Natural killer cell (primary cell): ENCODE results near the gene EP400. TPM values are rescaled to one million over a fixed set of nuclear protein-coding genes. Genes with fewer than 3 reads are reported as not detected.

Experiments
- ATAC-seq, 3 donors: fragments of 150-1000 bp in 2 of 3; fragments of 200-7000 bp in 1 of 3; cut with Tn5 transposase; 1 replicate in 1 of 3; 2 replicates in 2 of 3; pipeline ENCODE4 v1.10.0; 2021; ENCODE audit warnings: mild to moderate bottlenecking in 2 of 3, moderate library complexity in 2 of 3
- DNase-seq, 2 donors: peaks; one replicate each; pipeline versions ENCODE4 v3.0.0 to v3.0.0-alpha.2; 2013 to 2021; ENCODE audit warnings: mixed read lengths in 1 of 2
- H3K27ac ChIP-seq: one replicate; pipeline ENCODE4 v1.5.1; 2013; ENCODE audit warnings: mild to moderate bottlenecking, low read length
- H3K27me3 ChIP-seq: one replicate; pipeline ENCODE4 v1.6.1; 2013; ENCODE audit warnings: low read length; ENCODE audit not compliant: control insufficient read depth, insufficient read depth
- H3K36me3 ChIP-seq: one replicate; pipeline ENCODE4 v1.6.1; 2013; ENCODE audit warnings: low read length; ENCODE audit not compliant: control insufficient read depth, insufficient read depth
- H3K4me1 ChIP-seq: one replicate; pipeline ENCODE4 v1.6.1; 2013; ENCODE audit warnings: low read length; ENCODE audit not compliant: control insufficient read depth, insufficient read depth
- H3K4me3 ChIP-seq: one replicate; pipeline ENCODE4 v1.5.1; 2013; ENCODE audit warnings: low read length
- H3K9me3 ChIP-seq: one replicate; pipeline ENCODE4 v1.6.1; 2013; ENCODE audit warnings: low read length; ENCODE audit not compliant: control insufficient read depth, insufficient read depth
- H3K27ac Mint-ChIP-seq, 2 donors: one replicate each; pipeline ENCODE4 v1.8.0; 2022; ENCODE audit warnings: mild to moderate bottlenecking in 2 of 2, mixed read lengths in 2 of 2, moderate library complexity in 1 of 2
- H3K27me3 Mint-ChIP-seq, 2 donors: one replicate each; pipeline ENCODE4 v1.8.0; 2022; ENCODE audit warnings: low read depth in 2 of 2, mixed read lengths in 2 of 2
- H3K36me3 Mint-ChIP-seq: one replicate; pipeline ENCODE4 v1.8.0; 2022; ENCODE audit warnings: mixed read lengths
- H3K4me1 Mint-ChIP-seq, 2 donors: one replicate each; pipeline ENCODE4 v1.8.0; 2022; ENCODE audit warnings: mixed read lengths in 2 of 2
- H3K4me3 Mint-ChIP-seq: one replicate; pipeline ENCODE4 v1.8.0; 2022; ENCODE audit warnings: mild to moderate bottlenecking, moderate library complexity, mixed read lengths
- H3K9me3 Mint-ChIP-seq, 2 donors: one replicate each; pipeline ENCODE4 v1.8.0; 2022; ENCODE audit warnings: mixed read lengths in 2 of 2
- CTCF ChIP-seq: fragments of 200-600 bp; IDR thresholded peaks from one replicate; pipeline ENCODE4 v1.8.0; 2022; ENCODE audit warnings: antibody characterized with exemption
- WGBS: methylation state at CpG from one replicate; pipeline ENCODE4 v1.1.7; 2013; ENCODE audit warnings: missing lambda C conversion rate; ENCODE audit not compliant: insufficient coverage; 5-methylcytosine and 5-hydroxymethylcytosine counted together
- intact Hi-C: fragments of 100-400 bp; cut with micrococcal nuclease; formaldehyde crosslinking; loops from one replicate; pipeline ENCODE4 v1.14.2; 2022
- total RNA-seq, 4 donors: library from RNA; stranded (reverse); fragments of 120-200 nt in 1 of 4; gene quantifications; one replicate each; pipeline versions ENCODE4 v1.2.3 to v1.2.4, GENCODE V29; 2013 to 2022

EP400 gene
- total RNA-seq, 3 donors from 2014 or later (not counting 1 experiment from before 2014, with no cell fraction given), result 62.8 to 81.1 (median 80.1) TPM

GRCh38 chr12:131962069-131962468 lies 12.3 kb downstream of the EP400 start:
- DNase-seq (no peak), ATAC-seq (peak in 2 of 3 donors; percentile 26 to 67)
- no peak overlapping the region for H3K4me3 Mint-ChIP-seq
- WGBS, result 67% methylated on average over 8 of the region's 8 CpGs
- no peaks in the 10 kb centered on the region for H3K27me3 Mint-ChIP-seq
- H3K27ac Mint-ChIP-seq, result peak overlapping the region; percentile 44 to 71
- H3K4me1 Mint-ChIP-seq, result peaks cover 59 to 62% of the 10 kb centered on the region in 2 donors
- H3K9me3 ChIP-seq, result no peaks in the 10 kb centered on the region
- TF ChIP-seq CTCF, result no peak
- no peaks in the 10 kb centered on the region for H3K27me3 ChIP-seq
- intact Hi-C loops, result no loop called here
- peaks cover 10% of the 10 kb centered on the region for H3K36me3 ChIP-seq
- H3K9me3 Mint-ChIP-seq, result no peaks in the 10 kb centered on the region
- H3K36me3 Mint-ChIP-seq, result peaks cover 7% of the 10 kb centered on the region
- no peak overlapping the region for H3K4me3 ChIP-seq
- peaks cover 14% of the 10 kb centered on the region for H3K4me1 ChIP-seq
- H3K27ac ChIP-seq, result no peak overlapping the region

GRCh38 chr12:131963381-131963780 lies 13.6 kb downstream of the EP400 start:
- no peaks in the 10 kb centered on the region for H3K27me3 Mint-ChIP-seq
- no peaks in the 10 kb centered on the region for H3K9me3 Mint-ChIP-seq
- ATAC-seq, result no peak
- Histone ChIP-seq H3K27ac (no peak overlapping the region), H3K4me1 (peaks cover 10% of the 10 kb centered on the region), H3K27me3 (no peaks in the 10 kb centered on the region), H3K36me3 (peaks cover 10% of the 10 kb centered on the region), H3K4me3 (no peak overlapping the region), H3K9me3 (no peaks in the 10 kb centered on the region)
- intact Hi-C loops, result no loop called here
- peak in 1 of 2 donors; percentile 63 for DNase-seq
- no peak overlapping the region for H3K4me3 Mint-ChIP-seq
- peaks cover 7% of the 10 kb centered on the region for H3K36me3 Mint-ChIP-seq
- WGBS, result 79% methylated on average over 4 of the region's 4 CpGs
- peak overlapping the region in 1 of 2 donors; percentile 44 for H3K27ac Mint-ChIP-seq
- TF ChIP-seq CTCF, result no peak
- peaks cover 61 to 65% of the 10 kb centered on the region in 2 donors for H3K4me1 Mint-ChIP-seq

GRCh38 chr12:131965073-131965472 lies 15.3 kb downstream of the EP400 start:
- no peaks in the 10 kb centered on the region for H3K27me3 Mint-ChIP-seq
- no peak for TF ChIP-seq CTCF
- Histone ChIP-seq H3K9me3 (no peaks in the 10 kb centered on the region), H3K27ac (no peak overlapping the region), H3K36me3 (peaks cover 10% of the 10 kb centered on the region), H3K4me3 (no peak overlapping the region), H3K27me3 (no peaks in the 10 kb centered on the region), H3K4me1 (peaks cover 7% of the 10 kb centered on the region)
- peak overlapping the region in 1 of 2 donors; percentile 32 for H3K27ac Mint-ChIP-seq
- whole genome bisulfite sequencing, result 74% methylated on average over 2 of the region's 2 CpGs
- no peak overlapping the region for H3K4me3 Mint-ChIP-seq
- no peak for DNase-seq
- H3K4me1 Mint-ChIP-seq, result peaks cover 61 to 63% of the 10 kb centered on the region in 2 donors
- H3K9me3 Mint-ChIP-seq, result no peaks in the 10 kb centered on the region
- intact Hi-C loops, result no loop called here
- peaks cover 7% of the 10 kb centered on the region for H3K36me3 Mint-ChIP-seq
- ATAC-seq, result no peak

GRCh38 chr12:131971226-131971625 lies 21.5 kb downstream of the EP400 start:
- Histone ChIP-seq H3K4me3 (no peak overlapping the region), H3K27me3 (no peaks in the 10 kb centered on the region), H3K4me1 (no peaks in the 10 kb centered on the region), H3K36me3 (no peaks in the 10 kb centered on the region), H3K9me3 (no peaks in the 10 kb centered on the region), H3K27ac (no peak overlapping the region)
- Mint-ChIP-seq H3K36me3 (no peaks in the 10 kb centered on the region), H3K27ac (peak overlapping the region; percentile 8 to 50), H3K27me3 (no peaks in the 10 kb centered on the region), H3K9me3 (no peaks in the 10 kb centered on the region), H3K4me1 (peaks cover 44 to 45% of the 10 kb centered on the region in 2 donors), H3K4me3 (no peak overlapping the region)
- WGBS, result 64% methylated on average over 1 of the region's 1 CpG
- intact Hi-C loops, result no loop called here
- TF ChIP-seq CTCF, result no peak
- no peak for ATAC-seq
- no peak for DNase-seq
